HG03521 (cell line): Measurements from ENCODE around the gene AK1.
A peak's percentile ranks its signal among the peaks of the same experiment; 100 is the strongest.

ENCODE experiments used
- ATAC-seq: cut with Tn5 transposase; IDR thresholded peaks from one replicate; pipeline ENCODE4 v1.9.1; 2021; ENCODE audit warnings: mild to moderate bottlenecking, moderate library complexity; ENCODE audit not compliant: unreplicated experiment

Gene AK1

DNA sequence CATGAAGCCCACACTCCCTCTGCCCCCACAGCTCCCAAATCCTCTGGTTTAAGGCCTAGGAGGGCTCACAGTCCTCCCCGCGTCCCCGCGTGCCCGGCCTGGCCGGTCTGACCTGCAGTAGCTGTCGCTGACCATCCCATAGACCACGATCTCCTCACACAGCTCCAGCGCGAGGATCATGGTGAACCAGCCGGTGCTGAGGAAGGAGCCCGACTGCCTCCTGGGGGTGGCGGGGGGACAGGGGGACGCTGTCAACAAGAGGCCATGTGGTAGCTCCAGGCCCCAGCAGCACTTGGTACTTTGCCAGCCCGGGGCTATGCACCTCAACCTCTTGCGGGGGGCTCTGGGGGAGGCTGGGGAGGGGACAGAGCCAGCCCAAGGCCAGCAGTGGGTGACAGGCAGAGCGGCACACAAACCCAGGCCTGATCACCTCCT is 32.4 kb upstream of the AK1 start:
- ATAC-seq, result no peak

DNA sequence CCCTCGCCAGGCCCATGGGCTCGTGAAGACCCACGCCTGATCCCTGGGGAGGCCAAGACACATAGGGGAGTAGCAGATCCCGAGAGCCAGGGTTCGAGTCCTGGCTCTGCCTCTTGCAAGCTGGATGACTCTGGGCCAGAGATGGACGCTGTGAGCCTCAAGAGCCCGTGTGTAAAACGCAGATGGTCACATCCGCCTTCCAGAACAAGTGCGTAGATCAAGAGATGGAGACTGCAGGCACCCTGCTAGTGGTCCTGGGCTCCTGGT is 31.1 kb upstream of the AK1 start:
- no peak for ATAC-seq

DNA sequence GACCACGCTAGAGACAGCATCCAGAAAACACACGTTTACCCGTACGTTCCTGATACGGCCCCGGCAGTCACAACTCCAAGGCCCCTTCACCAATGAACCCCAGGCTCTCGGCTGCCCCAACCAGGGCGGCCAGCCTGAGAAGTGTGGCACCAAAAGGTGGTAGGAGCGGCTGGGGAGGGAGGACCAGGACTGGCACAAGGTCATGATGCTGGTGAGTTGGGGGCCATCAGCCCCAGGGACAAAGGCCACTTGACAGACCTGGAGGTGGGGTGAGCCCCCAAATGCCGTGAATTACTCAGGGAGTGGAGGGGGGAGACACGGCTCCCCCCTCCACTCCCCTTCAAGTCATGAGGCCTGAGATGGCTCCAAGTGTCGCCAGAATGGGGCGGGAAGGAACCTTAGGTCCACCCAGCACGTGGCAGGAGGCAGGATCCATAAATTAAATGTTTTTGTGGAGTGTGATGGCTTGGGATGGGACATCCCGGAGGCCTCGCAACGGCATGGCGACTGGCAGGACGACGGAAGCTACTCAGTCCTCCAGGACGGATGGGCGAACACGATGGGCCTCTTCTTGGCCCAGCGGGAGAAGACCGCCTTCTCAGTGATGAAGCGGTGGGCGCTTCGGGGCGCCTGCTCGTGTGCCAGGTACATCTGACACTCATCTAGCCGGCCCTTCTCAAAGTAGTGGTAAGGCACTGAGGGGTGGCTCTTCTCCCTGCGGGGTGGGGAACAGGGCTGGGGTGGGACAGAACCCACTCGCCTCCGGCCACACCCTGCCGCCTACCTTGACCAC is 30.6 kb upstream of the AK1 start:
- no peak for ATAC-seq

DNA sequence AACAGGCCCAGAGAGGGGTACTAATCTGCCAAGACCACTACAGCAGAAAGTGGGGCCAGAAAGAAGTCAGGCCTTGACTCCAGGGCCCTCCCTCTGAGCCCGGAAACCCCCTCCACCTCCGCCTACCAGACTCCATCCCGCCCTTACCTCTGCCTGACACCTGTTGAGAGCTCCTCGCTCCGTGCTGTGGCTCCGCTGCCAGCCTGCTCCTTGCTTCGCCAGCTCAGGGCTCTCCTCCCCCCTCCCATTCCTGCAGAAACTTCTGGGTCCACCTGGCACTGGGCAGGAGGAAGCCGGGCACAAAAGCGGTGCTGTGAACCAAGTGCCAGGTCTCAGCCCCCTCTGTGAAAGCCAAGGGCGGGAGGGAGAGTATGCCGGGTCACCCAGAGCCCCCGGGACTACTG is 28.3 kb upstream of the AK1 start:
- no peak for ATAC-seq

DNA sequence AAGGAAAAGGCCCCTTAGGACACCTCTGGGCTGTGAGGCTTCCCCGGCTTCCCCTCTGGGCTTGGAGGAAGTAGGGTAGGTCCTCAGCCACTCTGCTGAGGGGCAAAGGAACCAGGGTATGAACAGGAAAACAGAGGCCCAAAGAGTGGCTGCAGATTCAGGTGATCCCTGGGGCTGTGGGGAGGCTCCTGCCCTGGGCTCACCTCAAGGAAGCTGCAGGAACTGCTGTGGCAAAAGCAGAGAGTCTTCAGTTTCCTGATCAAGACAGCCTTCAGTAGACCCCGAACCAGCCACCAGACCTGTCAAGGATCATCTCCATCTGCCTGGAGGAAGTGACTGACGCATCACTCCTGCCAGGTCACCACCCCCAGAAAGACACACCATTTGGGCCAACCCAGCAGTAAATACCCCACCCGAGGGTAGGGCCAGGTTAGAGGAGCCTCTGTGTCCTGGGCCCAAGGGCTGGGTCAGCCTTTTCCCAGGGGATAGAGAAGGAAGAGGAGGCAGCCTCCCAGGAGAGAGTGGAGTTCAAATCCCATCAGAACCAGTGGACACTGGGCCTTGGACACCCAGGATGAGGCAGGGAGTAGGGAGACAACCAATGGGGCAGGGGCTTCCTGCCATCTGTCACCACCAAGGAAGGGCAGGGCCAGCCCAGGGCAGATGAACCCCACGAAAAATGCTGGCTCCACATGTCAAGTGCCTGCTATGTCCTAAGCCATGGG is 27.7 kb upstream of the AK1 start:
- no peak for ATAC-seq

GRCh38 chr9:127904561-127905003 is 27.1 kb upstream of the AK1 start:
- ATAC-seq, result no peak

GRCh38 chr9:127903557-127904475 is 26.3 kb upstream of the AK1 start:
- ATAC-seq, result no peak

DNA sequence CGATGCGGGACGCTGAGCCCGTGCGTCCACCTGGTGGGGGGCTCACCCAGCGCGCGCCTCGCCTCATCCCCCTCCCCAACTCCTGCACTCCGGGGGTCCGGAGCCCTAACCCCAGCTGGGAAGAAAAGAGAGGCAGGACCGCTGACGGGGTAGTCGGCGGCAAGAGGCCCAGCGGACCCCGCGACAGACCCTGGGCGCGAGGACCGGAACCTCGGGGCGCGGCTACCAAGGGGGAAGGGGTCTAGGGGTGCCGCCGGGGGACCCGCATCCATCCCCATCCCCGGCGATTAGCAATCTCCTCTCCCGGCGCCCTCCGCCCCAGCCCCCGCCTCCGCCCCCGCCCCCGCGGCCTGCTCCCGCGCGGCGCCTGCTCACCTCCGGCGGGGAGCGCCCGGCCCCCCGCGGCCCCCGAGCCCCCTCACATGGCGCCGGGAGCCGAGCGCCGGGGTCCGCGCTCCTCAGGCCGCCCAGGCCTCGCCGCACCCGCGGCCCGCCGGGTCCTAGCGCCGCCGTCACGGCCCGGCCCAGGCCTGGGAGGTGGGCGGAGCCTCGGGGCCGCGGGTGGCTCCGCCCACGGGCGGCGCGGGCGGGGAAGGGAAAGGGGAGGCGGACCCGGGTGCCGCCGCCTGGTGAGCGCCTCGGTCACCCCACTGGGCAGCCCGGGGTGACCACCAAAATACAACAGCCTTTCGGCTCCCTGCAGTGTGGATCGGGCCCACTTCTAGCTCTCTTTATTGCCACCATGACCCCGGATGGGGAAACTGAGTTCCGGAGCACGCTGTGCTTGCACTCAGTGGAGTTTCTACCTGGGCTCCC is 21.9 kb upstream of the AK1 start, which contains the start of gene ST6GALNAC6:
TSS of gene ST6GALNAC6 (minus strand) at position 476 of the 816 bp plus-strand sequence. CDS start 1,622 bp downstream, outside the sequence.
- peak; percentile 55 for ATAC-seq

DNA sequence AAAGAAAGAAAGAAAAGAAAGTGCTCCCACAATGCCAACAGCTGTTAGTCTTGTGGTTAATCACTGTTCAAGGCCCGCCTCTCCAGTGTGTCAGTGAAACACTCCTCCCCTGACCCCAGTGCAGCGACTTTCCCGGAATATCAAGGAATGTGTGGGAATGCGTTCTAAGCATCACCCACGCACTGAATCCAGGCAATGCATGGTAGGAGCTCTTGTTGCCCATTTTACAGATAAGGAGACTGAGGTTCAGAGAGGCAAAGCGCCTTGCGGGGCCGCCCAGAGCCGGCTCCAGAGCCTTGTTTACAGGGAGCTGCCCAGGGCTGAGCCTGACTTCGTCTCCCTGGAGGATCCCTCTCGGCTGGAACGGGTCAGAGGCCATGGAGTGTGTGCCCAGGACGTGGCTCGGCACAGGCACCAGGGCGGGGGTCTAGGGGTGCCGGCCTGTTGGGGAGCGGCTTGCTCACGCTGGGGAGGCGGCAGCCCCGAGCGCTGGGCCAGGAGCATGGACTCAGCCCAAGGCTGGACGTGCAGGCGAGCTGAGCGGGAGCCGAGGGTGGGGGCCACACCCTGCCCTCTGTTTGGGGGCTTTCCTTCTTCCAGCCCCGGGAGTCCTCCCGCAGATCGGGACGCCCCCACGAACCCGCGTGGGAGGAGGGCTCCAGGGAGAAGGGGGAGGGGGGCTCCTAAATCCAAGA is 21.1 kb upstream of the AK1 start:
- peak; percentile 9 for ATAC-seq

DNA sequence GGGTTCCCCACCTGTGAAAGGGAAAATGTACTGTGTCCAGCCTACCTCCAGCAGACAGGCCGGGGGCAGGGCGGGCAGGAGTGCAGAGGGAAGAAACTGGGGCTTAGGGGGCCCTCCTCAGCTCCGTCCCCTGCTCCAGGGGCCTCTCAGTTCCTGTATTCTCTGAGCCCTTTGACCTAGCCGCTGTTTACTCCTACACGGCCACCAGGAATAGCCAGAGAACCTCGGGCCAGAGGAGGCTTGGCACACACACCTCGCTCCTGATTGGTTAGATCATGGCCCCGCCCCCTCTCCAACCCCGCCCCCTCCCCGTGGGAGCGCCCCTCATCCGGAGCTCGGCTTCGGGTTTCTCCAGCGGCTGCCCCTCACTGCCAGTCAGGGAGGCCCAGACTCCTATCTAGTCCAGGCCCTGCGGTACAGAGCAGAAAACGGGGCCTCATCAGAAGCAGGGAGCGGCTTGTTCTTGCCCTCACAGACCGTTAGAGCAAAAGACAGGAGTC is 19.8 kb upstream of the AK1 start:
- no peak for ATAC-seq

DNA sequence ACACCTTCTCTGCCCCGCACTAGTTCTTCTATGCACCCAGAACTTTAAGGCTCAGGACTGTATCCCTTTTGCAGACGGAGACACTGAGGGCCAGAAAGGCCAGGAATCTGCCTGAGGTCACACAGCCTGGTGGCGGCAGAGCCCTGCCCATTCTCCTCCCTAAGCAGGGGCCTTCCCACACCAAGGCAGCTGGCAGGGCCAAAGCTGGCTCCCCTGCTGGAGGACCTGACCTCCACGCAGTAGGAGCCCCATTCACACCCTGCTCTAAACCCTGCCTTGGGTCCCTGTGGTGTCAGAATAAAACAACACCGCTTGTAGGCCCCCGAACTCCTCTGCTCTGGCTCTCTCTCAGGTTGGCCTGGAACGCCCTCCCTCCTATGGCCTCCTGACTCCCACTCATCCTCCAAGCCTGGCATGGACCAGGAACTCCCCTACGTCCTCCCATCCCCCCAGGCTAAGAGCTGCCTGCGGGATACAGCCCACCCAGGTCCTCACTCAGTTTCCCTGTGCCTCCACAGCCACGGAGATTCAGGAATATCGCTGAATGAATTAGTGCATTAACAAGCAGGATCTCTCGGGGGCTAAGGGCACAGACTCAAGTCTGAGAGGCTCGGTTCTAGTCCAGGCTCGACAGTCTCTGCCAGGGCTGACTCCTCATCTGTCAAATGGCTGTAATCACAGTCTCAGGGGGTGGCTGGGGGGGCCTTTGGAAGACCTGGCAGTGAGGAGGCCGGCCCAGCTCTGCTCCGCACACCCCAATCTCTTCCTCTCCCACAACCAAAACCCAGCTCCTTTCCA is 19.1 kb upstream of the AK1 start:
- ATAC-seq, result no peak

- no peak for ATAC-seq
These were observed 18.3 kb upstream of the AK1 start for GRCh38 chr9:127895811-127896210.

DNA sequence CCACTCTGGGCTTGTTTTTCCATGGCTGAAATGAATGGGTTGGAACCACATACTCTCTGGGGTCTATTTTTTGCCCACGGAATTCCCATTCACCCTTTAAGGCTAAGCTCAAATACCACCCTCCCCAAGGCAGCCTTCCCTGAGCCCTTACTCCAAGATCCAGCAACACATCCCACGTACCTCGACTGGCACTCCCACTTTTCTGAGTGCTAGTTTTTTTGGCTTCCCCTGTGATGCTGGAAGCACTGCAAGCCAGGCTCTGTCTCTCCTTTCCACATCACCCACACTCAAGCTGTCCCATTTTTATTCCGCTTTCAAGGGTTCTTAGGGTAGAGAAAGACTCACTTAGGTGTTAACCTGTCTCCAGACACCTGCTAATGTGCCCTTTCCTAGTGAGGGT is 15.9 kb upstream of the AK1 start:
- ATAC-seq, result no peak

- no peak for ATAC-seq
These were observed 15.4 kb upstream of the AK1 start for GRCh38 chr9:127892831-127893230.

DNA sequence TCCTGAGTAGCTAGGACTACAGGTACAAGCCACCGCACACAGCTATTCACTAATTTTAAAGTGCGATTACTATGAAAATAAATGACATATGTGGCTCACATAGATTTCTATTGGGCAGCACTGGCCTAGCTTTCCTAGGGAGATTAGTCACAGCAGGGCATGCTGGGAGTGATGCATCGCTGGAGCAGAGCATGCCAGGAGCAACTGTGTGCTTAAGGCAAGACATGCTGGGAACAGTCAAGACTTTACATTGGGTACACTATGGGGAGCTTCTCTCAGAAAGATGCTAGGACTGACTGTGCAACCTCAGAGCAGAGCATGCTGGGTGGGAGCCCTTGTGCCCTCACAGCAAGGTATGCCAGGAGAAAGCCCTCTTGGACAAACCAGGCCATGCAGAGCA is 12.6 kb upstream of the AK1 start:
- no peak for ATAC-seq

DNA sequence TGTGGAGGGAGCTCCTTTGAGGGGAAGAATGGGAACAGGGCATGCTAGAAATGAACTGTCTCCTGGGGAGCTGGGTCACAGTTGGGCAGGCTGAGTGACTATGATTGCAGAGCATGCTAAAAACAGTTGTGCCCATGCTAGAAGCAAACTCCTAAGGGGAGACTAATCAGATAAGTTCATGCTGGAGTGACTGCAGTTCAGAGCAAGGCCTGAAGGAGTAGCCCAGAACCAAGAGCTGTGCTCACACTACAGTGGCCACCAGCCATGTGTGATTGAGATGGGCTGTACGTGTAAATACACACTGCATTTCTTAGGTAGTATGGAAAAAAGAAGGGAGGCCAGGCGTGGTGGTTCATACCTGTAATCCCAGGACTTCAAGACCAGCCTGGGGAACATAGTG is 10.3 kb upstream of the AK1 start:
- no peak for ATAC-seq

- ATAC-seq, result no peak
These were observed 9.0 kb upstream of the AK1 start for GRCh38 chr9:127886401-127886972.

DNA sequence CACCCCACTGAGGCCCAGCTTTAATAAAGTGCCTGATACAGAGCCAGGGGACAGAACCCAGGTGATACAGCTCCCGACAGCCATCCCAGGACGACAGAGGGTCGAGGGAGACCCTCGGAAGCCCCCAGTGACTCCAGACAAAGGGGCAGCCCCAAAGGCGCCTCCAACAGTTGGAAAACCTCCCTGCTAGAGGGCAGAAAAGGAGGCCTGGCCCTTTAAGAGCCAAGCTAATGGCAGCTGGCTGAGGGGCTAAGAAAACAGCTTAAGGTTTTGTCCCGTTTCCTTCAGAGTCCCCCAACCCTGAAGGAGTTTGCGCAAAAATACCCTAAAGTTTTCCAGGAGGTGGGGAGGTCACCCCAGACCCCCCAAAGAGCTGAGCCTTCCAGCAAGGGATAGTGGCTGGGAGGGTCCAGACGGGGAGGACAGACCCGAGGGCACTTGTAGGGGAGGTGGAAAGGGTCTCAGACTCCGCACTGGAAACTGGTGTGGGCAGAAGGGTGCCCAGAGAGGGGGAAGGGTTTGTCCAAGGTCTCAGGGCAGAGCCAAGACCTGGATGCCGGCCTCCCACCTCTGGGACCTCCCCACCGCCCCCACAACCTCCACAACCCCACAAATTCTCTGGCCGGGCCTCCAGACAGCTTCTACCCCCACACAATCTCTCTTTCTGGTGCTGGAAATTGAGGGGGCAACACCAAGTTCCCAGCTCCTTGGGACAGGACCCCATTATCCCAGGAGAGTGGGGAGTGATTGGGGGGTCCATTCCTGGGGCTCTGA is 8.2 kb upstream of the AK1 start:
- ATAC-seq, result no peak
